Activated CD4-positive, alpha-beta memory T cell treated with anti-CD3 and anti-CD28 coated beads, Interleukin-2, amount 10 ng/mL, durations not matched to agents 7 days and 5 days (primary cell): ENCODE measurements around the gene GABRB1. TPM values are rescaled to one million over a fixed set of nuclear protein-coding genes. Genes with fewer than 3 reads are reported as not detected.

Experiments
- CTCF ChIA-PET: fragments of 350-600 bp; sonication (Branson Sonifier 250); formaldehyde crosslinking; loops from one replicate; lab custom pipeline; 2021; ENCODE audit warnings: antibody characterized with exemption, inconsistent platforms; lab: Charles Lee
- POLR2A ChIA-PET: fragments of 350-600 bp; sonication (Branson Sonifier 250); formaldehyde crosslinking; loops from one replicate; lab custom pipeline; 2021; ENCODE audit warnings: antibody characterized with exemption; lab: Charles Lee
- DNase-seq: peaks from one replicate; pipeline ENCODE4 v3.0.0-alpha.2; 2020
- H3K27ac Mint-ChIP-seq: one replicate; pipeline ENCODE4 v1.8.0; 2021; ENCODE audit warnings: mild to moderate bottlenecking, mixed read lengths
- H3K27me3 Mint-ChIP-seq: one replicate; pipeline ENCODE4 v1.8.0; 2021; ENCODE audit warnings: mixed read lengths
- H3K36me3 Mint-ChIP-seq: one replicate; pipeline ENCODE4 v1.8.0; 2021; ENCODE audit warnings: low read depth, mixed read lengths
- H3K4me1 Mint-ChIP-seq: one replicate; pipeline ENCODE4 v1.8.0; 2021; ENCODE audit warnings: mixed read lengths
- H3K4me3 Mint-ChIP-seq: one replicate; pipeline ENCODE4 v1.8.0; 2021; ENCODE audit warnings: mild to moderate bottlenecking, mixed read lengths
- H3K9me3 Mint-ChIP-seq: one replicate; pipeline ENCODE4 v1.8.0; 2021; ENCODE audit warnings: mixed read lengths
- total RNA-seq, 2 experiments: library from RNA; stranded (reverse); gene quantifications; one replicate each; pipeline ENCODE4 v1.2.3, GENCODE V29; 2021

Gene GABRB1
- total RNA-seq, 2 experiments from 2014 or later = not detected

- Mint-ChIP-seq H3K4me1 (no peaks in the 10 kb centered on the region), H3K4me3 (no peak overlapping the region), H3K36me3 (no peaks in the 10 kb centered on the region), H3K27ac (no peak overlapping the region), H3K27me3 (no peaks in the 10 kb centered on the region), H3K9me3 (no peaks in the 10 kb centered on the region)
- ChIA-PET CTCF (no interaction called here), POLR2A (no interaction called here)
- no peak for DNase-seq
Observed at GRCh38 chr4:47210828-47211227, 179.5 kb downstream of the GABRB1 start.

- no peak for DNase-seq
- no peaks in the 10 kb centered on the region for H3K36me3 Mint-ChIP-seq
- H3K9me3 Mint-ChIP-seq = no peaks in the 10 kb centered on the region
- POLR2A ChIA-PET = no interaction called here
- no peak overlapping the region for H3K4me3 Mint-ChIP-seq
- H3K27ac Mint-ChIP-seq = no peak overlapping the region
- no peaks in the 10 kb centered on the region for H3K4me1 Mint-ChIP-seq
- CTCF ChIA-PET = no interaction called here
- no peaks in the 10 kb centered on the region for H3K27me3 Mint-ChIP-seq
Observed at GRCh38 chr4:47213106-47213505, 181.7 kb downstream of the GABRB1 start.

GRCh38 chr4:47213539-47213938, 182.2 kb downstream of the GABRB1 start:
- Mint-ChIP-seq H3K4me3 (no peak overlapping the region), H3K27me3 (no peaks in the 10 kb centered on the region), H3K9me3 (no peaks in the 10 kb centered on the region), H3K36me3 (no peaks in the 10 kb centered on the region), H3K27ac (no peak overlapping the region), H3K4me1 (no peaks in the 10 kb centered on the region)
- DNase-seq = no peak
- ChIA-PET CTCF (no interaction called here), POLR2A (no interaction called here)

- Mint-ChIP-seq H3K36me3 (no peaks in the 10 kb centered on the region), H3K4me1 (no peaks in the 10 kb centered on the region), H3K27ac (no peak overlapping the region), H3K27me3 (no peaks in the 10 kb centered on the region), H3K4me3 (no peak overlapping the region), H3K9me3 (no peaks in the 10 kb centered on the region)
- CTCF ChIA-PET = no interaction called here
- DNase-seq = no peak
- POLR2A ChIA-PET = no interaction called here
Observed at GRCh38 chr4:47213971-47214370, 182.6 kb downstream of the GABRB1 start.

- Mint-ChIP-seq H3K4me1 (no peaks in the 10 kb centered on the region), H3K27ac (no peak overlapping the region), H3K9me3 (no peaks in the 10 kb centered on the region), H3K36me3 (no peaks in the 10 kb centered on the region), H3K4me3 (no peak overlapping the region), H3K27me3 (peaks cover 2% of the 10 kb centered on the region)
- no peak for DNase-seq
- POLR2A ChIA-PET = no interaction called here
- CTCF ChIA-PET = no interaction called here
Observed at GRCh38 chr4:47215759-47216158, 184.4 kb downstream of the GABRB1 start.

GRCh38 chr4:47217291-47217690, 185.9 kb downstream of the GABRB1 start:
- H3K9me3 Mint-ChIP-seq = no peaks in the 10 kb centered on the region
- H3K4me3 Mint-ChIP-seq = no peak overlapping the region
- ChIA-PET POLR2A (no interaction called here), CTCF (no interaction called here)
- H3K4me1 Mint-ChIP-seq = no peaks in the 10 kb centered on the region
- H3K27me3 Mint-ChIP-seq = peaks cover 6% of the 10 kb centered on the region
- no peaks in the 10 kb centered on the region for H3K36me3 Mint-ChIP-seq
- DNase-seq = no peak
- H3K27ac Mint-ChIP-seq = no peak overlapping the region

- no peaks in the 10 kb centered on the region for H3K4me1 Mint-ChIP-seq
- DNase-seq = no peak
- no peak overlapping the region for H3K4me3 Mint-ChIP-seq
- ChIA-PET POLR2A (no interaction called here), CTCF (no interaction called here)
- no peak overlapping the region for H3K27ac Mint-ChIP-seq
- H3K9me3 Mint-ChIP-seq = no peaks in the 10 kb centered on the region
- H3K36me3 Mint-ChIP-seq = no peaks in the 10 kb centered on the region
- H3K27me3 Mint-ChIP-seq = peaks cover 6% of the 10 kb centered on the region
Observed at GRCh38 chr4:47217884-47218283, 186.5 kb downstream of the GABRB1 start.

- no peak overlapping the region for H3K27ac Mint-ChIP-seq
Observed at GRCh38 chr4:47218631-47219030, 187.3 kb downstream of the GABRB1 start.

GRCh38 chr4:47219586-47219985, 188.2 kb downstream of the GABRB1 start:
- Mint-ChIP-seq H3K9me3 (no peaks in the 10 kb centered on the region), H3K27ac (no peak overlapping the region), H3K36me3 (no peaks in the 10 kb centered on the region), H3K4me3 (no peak overlapping the region), H3K27me3 (peaks cover 6% of the 10 kb centered on the region), H3K4me1 (no peaks in the 10 kb centered on the region)
- ChIA-PET POLR2A (no interaction called here), CTCF (no interaction called here)
- no peak for DNase-seq

More at GRCh38 chr4:47218631-47219030, 187.3 kb downstream of the GABRB1 start:
- peaks cover 6% of the 10 kb centered on the region for H3K27me3 Mint-ChIP-seq
- no peaks in the 10 kb centered on the region for H3K36me3 Mint-ChIP-seq
- no peaks in the 10 kb centered on the region for H3K9me3 Mint-ChIP-seq
- ChIA-PET POLR2A (no interaction called here), CTCF (no interaction called here)
- H3K4me3 Mint-ChIP-seq = no peak overlapping the region
- no peaks in the 10 kb centered on the region for H3K4me1 Mint-ChIP-seq
- DNase-seq = no peak

GRCh38 chr4:47221721-47222120, 190.4 kb downstream of the GABRB1 start:
- H3K27ac Mint-ChIP-seq = no peak overlapping the region
- no peaks in the 10 kb centered on the region for H3K4me1 Mint-ChIP-seq
- H3K36me3 Mint-ChIP-seq = no peaks in the 10 kb centered on the region
- ChIA-PET POLR2A (no interaction called here), CTCF (no interaction called here)
- no peak overlapping the region for H3K4me3 Mint-ChIP-seq
- no peaks in the 10 kb centered on the region for H3K9me3 Mint-ChIP-seq
- DNase-seq = no peak
- H3K27me3 Mint-ChIP-seq = peaks cover 6% of the 10 kb centered on the region

GRCh38 chr4:47222276-47222675, 190.9 kb downstream of the GABRB1 start:
- Mint-ChIP-seq H3K4me3 (no peak overlapping the region), H3K36me3 (no peaks in the 10 kb centered on the region), H3K27ac (no peak overlapping the region), H3K27me3 (peaks cover 6% of the 10 kb centered on the region), H3K9me3 (no peaks in the 10 kb centered on the region), H3K4me1 (no peaks in the 10 kb centered on the region)
- ChIA-PET CTCF (no interaction called here), POLR2A (no interaction called here)
- DNase-seq = no peak

GRCh38 chr4:47224361-47224760, 193.0 kb downstream of the GABRB1 start:
- ChIA-PET POLR2A (no interaction called here), CTCF (no interaction called here)
- H3K27ac Mint-ChIP-seq = no peak overlapping the region
- DNase-seq = no peak
- no peaks in the 10 kb centered on the region for H3K36me3 Mint-ChIP-seq
- H3K4me1 Mint-ChIP-seq = no peaks in the 10 kb centered on the region
- H3K27me3 Mint-ChIP-seq = peaks cover 6% of the 10 kb centered on the region
- no peaks in the 10 kb centered on the region for H3K9me3 Mint-ChIP-seq
- no peak overlapping the region for H3K4me3 Mint-ChIP-seq

- no peaks in the 10 kb centered on the region for H3K9me3 Mint-ChIP-seq
- POLR2A ChIA-PET = no interaction called here
Observed at GRCh38 chr4:47235721-47236120, 204.4 kb downstream of the GABRB1 start.

GRCh38 chr4:47238667-47239066, 207.3 kb downstream of the GABRB1 start:
- H3K27ac Mint-ChIP-seq = no peak overlapping the region
- H3K4me1 Mint-ChIP-seq = no peaks in the 10 kb centered on the region
- H3K9me3 Mint-ChIP-seq = no peaks in the 10 kb centered on the region
- no peaks in the 10 kb centered on the region for H3K27me3 Mint-ChIP-seq
- POLR2A ChIA-PET = no interaction called here
- CTCF ChIA-PET = no interaction called here
- no peaks in the 10 kb centered on the region for H3K36me3 Mint-ChIP-seq
- no peak for DNase-seq
- no peak overlapping the region for H3K4me3 Mint-ChIP-seq

More at GRCh38 chr4:47235721-47236120, 204.4 kb downstream of the GABRB1 start:
- Mint-ChIP-seq H3K36me3 (no peaks in the 10 kb centered on the region), H3K4me1 (no peaks in the 10 kb centered on the region), H3K27me3 (no peaks in the 10 kb centered on the region), H3K27ac (no peak overlapping the region), H3K4me3 (no peak overlapping the region)
- CTCF ChIA-PET = no interaction called here
- no peak for DNase-seq
